Naive B cell (primary cell): ENCODE results near the gene CYP46A1. TPM values are rescaled to one million over a fixed set of nuclear protein-coding genes. Genes with fewer than 3 reads are reported as not detected.
"Not testable (repeated sequence)": the region's sequence is repeated elsewhere in the genome, so short reads cannot be mapped to it uniquely, and the experiment has no call there.

ENCODE experiments used
- ATAC-seq, 2 donors: fragments of 150-1000 bp; cut with Tn5 transposase; 2 replicates each; pipeline ENCODE4 v1.10.0; 2021; ENCODE audit warnings: low read depth in 2 of 2, mild to moderate bottlenecking in 2 of 2, moderate library complexity in 2 of 2
- DNase-seq: peaks from one replicate; pipeline ENCODE4 v3.0.0; 2022
- H3K27ac Mint-ChIP-seq, 6 donors: one replicate each; pipeline ENCODE4 v1.8.0; 2020 to 2022; ENCODE audit warnings: mild to moderate bottlenecking in 6 of 6, mixed read lengths in 6 of 6, moderate library complexity in 5 of 6, inconsistent platforms in 2 of 6
- H3K27me3 Mint-ChIP-seq, 3 donors: one replicate each; pipeline ENCODE4 v1.8.0; 2021 to 2022; ENCODE audit warnings: mixed read lengths in 3 of 3, mild to moderate bottlenecking in 1 of 3
- H3K36me3 Mint-ChIP-seq, 2 donors: one replicate each; pipeline ENCODE4 v1.8.0; 2020 to 2022; ENCODE audit warnings: mixed read lengths in 2 of 2, inconsistent platforms in 1 of 2, mild to moderate bottlenecking in 1 of 2
- H3K4me1 Mint-ChIP-seq, 3 donors: one replicate each; pipeline ENCODE4 v1.8.0; 2020 to 2022; ENCODE audit warnings: mixed read lengths in 3 of 3, inconsistent platforms in 1 of 3, mild to moderate bottlenecking in 1 of 3, moderate library complexity in 1 of 3
- H3K4me3 Mint-ChIP-seq, 8 donors: one replicate each; pipeline ENCODE4 v1.8.0; 2020 to 2022; ENCODE audit warnings: mild to moderate bottlenecking in 8 of 8, mixed read lengths in 8 of 8, moderate library complexity in 8 of 8, inconsistent platforms in 2 of 8
- H3K9me3 Mint-ChIP-seq, 7 donors: one replicate each; pipeline ENCODE4 v1.8.0; 2020 to 2022; ENCODE audit warnings: mixed read lengths in 7 of 7, mild to moderate bottlenecking in 5 of 7, inconsistent platforms in 2 of 7, moderate library complexity in 1 of 7
- polyA plus RNA-seq, 6 donors: library from polyadenylated mRNA; unstranded; fragments of 300-500 nt; fragmentation: Illumina TruSeq; gene quantifications; one replicate each; pipeline ENCODE4 v1.2.3, GENCODE V29; 2021; ENCODE audit warnings: low read depth in 6 of 6

Gene CYP46A1
- polyA plus RNA-seq, 6 donors from 2014 or later: not detected

DNA sequence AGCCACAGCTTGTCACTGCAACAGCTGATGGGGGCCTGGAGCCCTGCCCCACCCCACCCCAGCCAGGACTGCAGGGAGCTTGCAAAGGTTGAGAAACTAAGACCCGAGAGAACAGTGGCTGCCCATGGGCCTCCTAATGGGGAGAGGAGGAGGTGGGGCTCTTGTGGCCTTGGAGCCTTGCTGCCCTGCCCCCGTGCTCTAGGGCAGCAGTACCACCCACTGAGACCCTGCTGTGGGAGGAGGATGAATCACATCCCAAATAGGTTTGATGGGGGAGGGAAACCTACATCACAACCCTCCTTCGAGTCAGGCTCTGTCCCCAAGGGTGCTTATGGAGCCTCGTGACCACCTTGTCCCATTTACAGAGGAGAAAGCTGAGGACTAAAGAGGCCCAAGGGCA, 23.3 kb upstream of the CYP46A1 start:
- Mint-ChIP-seq H3K27me3 (peaks cover 37 to 63% (median 62%) of the 10 kb centered on the region in 3 donors), H3K36me3 (no peaks in the 10 kb centered on the region), H3K27ac (peak overlapping the region in 1 of 6 donors; percentile 28), H3K9me3 (peaks cover 0 to 3% (median 0%) of the 10 kb centered on the region in 7 donors), H3K4me3 (no peak overlapping the region), H3K4me1 (peaks cover 0 to 20% (median 4%) of the 10 kb centered on the region in 3 donors)
- DNase-seq (no peak), ATAC-seq (no peak)

DNA sequence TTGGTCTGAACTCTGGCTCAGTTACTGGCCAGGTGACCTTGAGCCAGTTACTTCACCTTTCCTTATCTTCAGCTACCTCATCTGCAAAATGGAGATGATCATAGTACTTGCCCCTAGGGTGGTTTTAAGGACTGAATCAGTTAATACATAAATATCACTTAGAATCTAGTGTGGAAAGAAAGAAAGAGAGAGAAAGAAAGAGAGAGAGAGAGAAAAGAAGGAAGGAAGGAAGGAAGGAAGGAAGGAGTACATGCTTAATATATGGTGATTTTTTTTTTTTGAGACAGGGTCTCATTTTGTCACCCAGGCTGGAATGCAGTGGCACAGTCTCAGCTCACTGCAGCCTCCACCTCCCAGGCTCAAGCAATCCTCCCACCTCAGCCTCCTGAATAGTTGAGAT, 22.9 kb upstream of the CYP46A1 start:
- peaks cover 0 to 21% (median 4%) of the 10 kb centered on the region in 3 donors for H3K4me1 Mint-ChIP-seq
- H3K27ac Mint-ChIP-seq, H3K9me3 Mint-ChIP-seq, DNase-seq, ATAC-seq, H3K36me3 Mint-ChIP-seq: not testable (repeated sequence)
- H3K27me3 Mint-ChIP-seq: peaks cover 33 to 58% (median 58%) of the 10 kb centered on the region in 3 donors
- peak overlapping the region in 1 of 8 donors; percentile 67 for H3K4me3 Mint-ChIP-seq

DNA sequence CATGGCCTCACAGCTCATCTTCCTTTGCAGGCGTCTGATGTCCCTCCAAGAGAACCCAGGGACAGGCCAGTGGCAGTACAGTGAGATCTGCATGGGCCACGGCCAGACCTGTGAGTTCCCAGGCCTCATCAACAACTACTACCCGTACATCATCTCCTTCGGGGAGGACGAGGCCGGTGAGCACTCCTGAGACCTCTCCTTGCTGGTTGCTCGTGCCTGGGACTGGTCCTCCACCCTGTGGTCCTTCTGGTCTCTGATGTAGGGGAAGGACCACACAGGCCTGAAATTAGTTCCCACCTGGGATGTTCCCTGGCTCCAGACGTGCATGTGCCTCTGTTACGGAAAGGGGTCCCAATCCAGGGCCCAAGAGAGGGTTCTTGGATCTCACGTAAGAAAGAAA, 21.3 kb upstream of the CYP46A1 start:
- Mint-ChIP-seq H3K4me1 (peaks cover 0 to 21% (median 8%) of the 10 kb centered on the region in 3 donors), H3K36me3 (no peaks in the 10 kb centered on the region), H3K4me3 (no peak overlapping the region), H3K9me3 (peaks cover 0 to 3% (median 0%) of the 10 kb centered on the region in 7 donors), H3K27ac (peak overlapping the region in 1 of 6 donors; percentile 14), H3K27me3 (peaks cover 26 to 54% (median 52%) of the 10 kb centered on the region in 3 donors)
- no peak for DNase-seq
- no peak for ATAC-seq

DNA sequence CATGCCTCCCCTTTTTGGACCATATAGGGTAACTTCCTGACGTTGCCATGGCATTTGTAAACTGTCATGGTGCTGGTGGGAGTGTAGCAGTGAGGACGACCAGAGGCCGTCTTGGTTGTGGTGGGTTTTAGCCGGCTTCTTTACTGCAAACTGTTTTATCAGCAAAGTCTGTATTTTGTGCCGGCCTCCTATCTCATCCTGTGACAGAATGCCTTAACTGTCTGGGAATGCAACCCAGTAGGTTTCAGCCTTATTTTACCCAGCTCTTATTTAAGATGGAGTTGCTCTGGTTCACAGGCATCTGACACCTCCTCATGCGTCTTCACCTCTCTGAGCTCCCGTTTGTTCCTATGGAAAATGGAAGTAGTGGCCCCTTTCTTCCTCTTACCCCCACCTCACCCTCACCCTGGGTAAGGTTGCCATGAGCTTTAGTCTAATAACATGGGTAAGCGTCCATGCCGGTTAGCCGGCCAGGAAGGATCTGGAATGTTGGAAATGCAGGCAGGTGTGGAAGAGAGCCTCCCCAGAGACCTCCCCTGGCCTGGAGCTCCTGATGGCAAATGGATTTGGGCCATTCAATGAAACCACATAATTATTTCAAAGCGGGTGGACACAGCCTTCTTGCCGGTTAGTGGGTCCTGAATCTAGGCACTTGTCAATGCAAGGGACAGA, 20.6 kb upstream of the CYP46A1 start:
- no peak for DNase-seq
- Mint-ChIP-seq H3K27ac (no peak overlapping the region), H3K9me3 (peaks cover 0 to 3% (median 0%) of the 10 kb centered on the region in 7 donors), H3K27me3 (peaks cover 19 to 50% (median 48%) of the 10 kb centered on the region in 3 donors), H3K4me1 (peaks cover 0 to 21% (median 8%) of the 10 kb centered on the region in 3 donors), H3K36me3 (no peaks in the 10 kb centered on the region), H3K4me3 (peak overlapping the region in 1 of 8 donors; percentile 9)
- no peak for ATAC-seq

DNA sequence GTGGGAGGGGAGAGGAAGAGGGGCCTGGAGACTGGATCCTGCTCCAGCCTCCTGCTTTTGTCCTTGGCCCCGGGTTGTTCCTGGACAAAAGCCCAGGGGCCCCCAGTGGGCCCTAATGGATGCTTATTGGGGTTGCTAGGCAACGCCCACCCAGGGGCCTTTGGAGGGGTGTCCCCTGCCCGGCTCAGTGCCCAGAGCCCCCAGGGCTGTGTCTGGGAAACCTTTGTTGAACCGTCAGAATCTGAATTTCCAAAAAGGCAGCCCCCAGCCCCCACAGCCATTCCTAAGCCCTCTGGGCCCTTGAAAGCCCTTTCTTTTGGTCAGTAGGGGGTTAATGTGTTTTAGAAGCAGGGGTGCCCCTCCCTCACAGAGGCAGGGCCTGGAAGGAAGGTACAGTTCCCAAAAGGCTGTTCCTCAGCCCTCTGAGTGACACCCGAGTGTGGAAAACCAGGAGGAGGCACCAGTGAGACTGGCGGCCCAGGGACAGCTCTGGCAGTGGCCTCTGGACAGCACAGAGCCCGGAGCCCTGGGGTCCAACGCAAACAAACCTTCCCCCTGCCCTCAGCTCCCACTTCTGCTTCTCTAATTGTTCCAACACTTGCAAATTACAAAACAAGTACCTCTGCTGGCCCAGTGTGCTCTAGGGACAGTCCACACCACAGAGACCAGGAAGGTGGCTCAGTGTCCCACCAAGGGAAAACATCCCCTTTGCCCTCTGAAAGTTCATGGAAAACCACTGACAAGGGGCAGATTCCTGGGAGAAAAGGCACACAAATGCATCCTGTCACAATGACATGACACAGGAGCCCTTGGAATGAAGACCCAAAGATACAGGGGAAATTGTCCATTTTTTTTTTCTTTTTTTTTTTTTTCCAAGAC, 19.8 kb upstream of the CYP46A1 start:
- Mint-ChIP-seq H3K27ac (no peak overlapping the region), H3K27me3 (peaks cover 16 to 53% (median 50%) of the 10 kb centered on the region in 3 donors), H3K36me3 (no peaks in the 10 kb centered on the region), H3K9me3 (peaks cover 0 to 4% (median 0%) of the 10 kb centered on the region in 7 donors), H3K4me3 (no peak overlapping the region), H3K4me1 (peaks cover 0 to 16% (median 8%) of the 10 kb centered on the region in 3 donors)
- ATAC-seq: no peak
- DNase-seq: no peak

DNA sequence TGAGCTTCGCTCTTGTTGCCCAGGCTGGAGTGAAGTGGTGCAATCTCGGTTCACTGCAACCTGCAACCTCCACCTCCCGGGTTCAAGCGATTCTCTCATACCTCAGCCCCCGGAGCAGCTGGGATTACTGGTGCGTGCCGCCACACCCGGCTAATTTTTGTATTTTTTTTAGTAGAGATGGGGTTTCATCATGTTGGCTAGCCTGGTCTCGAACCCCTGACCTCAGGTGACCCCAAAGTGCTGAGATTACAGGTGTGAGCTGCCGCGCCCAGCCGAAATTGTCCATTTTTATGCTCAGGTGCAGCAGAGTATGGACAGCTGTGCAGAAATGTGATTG, 19.2 kb upstream of the CYP46A1 start:
- no peaks in the 10 kb centered on the region for H3K36me3 Mint-ChIP-seq
- no peak for ATAC-seq
- peaks cover 16 to 52% (median 49%) of the 10 kb centered on the region in 3 donors for H3K27me3 Mint-ChIP-seq
- H3K4me3 Mint-ChIP-seq: no peak overlapping the region
- peaks cover 0 to 4% (median 0%) of the 10 kb centered on the region in 7 donors for H3K9me3 Mint-ChIP-seq
- peaks cover 0 to 16% (median 8%) of the 10 kb centered on the region in 3 donors for H3K4me1 Mint-ChIP-seq
- H3K27ac Mint-ChIP-seq: peak overlapping the region in 1 of 6 donors; percentile 47
- no peak for DNase-seq

DNA sequence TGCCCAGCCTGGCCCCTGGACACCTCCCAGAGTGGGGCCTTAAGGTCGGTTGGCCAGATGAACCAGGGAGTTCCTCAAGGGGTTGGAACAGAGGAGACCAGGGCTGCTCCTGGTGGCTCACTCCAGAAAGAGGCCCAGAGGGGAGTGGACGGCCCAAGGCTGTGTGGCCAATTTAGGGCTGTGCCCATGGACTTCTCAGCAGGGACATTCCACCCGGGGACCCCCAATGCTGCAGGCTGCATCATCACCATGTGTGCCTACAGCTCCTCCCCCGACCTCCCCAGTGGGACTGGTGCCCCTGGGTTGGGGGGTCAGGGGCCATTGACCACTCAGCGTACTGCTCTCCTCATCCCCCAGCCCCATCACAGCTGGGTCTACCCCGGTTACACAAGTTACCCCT, 17.6 kb upstream of the CYP46A1 start:
- H3K27me3 Mint-ChIP-seq: peaks cover 18 to 51% (median 49%) of the 10 kb centered on the region in 3 donors

DNA sequence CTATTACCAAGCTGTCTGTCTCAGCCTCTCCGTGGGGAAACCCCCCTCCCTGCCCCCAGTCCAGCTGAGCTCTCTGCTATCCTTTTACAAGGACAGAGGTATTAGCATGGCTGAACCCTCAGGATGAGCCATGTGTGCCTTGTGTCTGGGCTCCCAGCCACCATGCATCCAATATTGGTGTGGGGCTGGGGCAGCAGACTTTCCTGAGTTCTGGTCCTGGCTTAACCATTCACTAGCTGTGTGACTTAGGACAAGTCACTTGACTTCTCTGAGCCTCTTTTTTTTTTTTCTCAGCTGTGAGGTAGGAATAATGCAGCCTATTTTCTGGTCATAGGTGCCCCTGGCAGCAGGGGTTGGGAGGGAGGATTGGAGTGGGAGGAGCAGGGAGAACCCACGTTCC, 17.1 kb upstream of the CYP46A1 start:
- Mint-ChIP-seq H3K27me3 (peaks cover 18 to 54% (median 50%) of the 10 kb centered on the region in 3 donors), H3K27ac (peak overlapping the region in 1 of 6 donors; percentile 12), H3K36me3 (no peaks in the 10 kb centered on the region), H3K9me3 (peaks cover 0 to 4% (median 0%) of the 10 kb centered on the region in 7 donors), H3K4me1 (peaks cover 0 to 16% (median 8%) of the 10 kb centered on the region in 3 donors), H3K4me3 (no peak overlapping the region)
- no peak for ATAC-seq
- no peak for DNase-seq

More for the DNA sequence above, 17.6 kb upstream of the CYP46A1 start:
- H3K27ac Mint-ChIP-seq: no peak overlapping the region
- H3K4me3 Mint-ChIP-seq: no peak overlapping the region
- peaks cover 0 to 16% (median 8%) of the 10 kb centered on the region in 3 donors for H3K4me1 Mint-ChIP-seq
- ATAC-seq (no peak), DNase-seq (no peak)
- no peaks in the 10 kb centered on the region for H3K36me3 Mint-ChIP-seq
- H3K9me3 Mint-ChIP-seq: peaks cover 0 to 4% (median 0%) of the 10 kb centered on the region in 7 donors

DNA sequence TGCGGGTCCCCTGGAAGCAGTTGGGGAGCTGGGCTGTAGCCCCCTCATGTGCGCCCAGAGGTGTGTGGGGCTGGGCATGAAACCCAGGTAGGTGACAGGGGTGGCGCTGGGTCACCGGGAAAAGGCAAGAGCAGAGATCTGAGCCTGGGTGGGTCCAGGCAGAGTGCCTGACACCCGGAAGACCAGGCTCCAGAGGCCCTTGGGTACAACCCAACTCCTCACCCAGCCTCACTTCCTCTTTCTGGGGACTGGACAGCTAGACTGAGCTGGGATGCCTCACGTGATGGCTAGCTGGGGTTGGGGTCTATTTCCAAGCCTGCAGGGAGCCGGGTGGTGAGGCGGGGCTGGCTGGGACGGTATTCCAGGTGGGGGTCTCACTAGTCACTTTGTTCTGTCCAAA, 16.3 kb upstream of the CYP46A1 start:
- peaks cover 6 to 16% (median 12%) of the 10 kb centered on the region in 3 donors for H3K4me1 Mint-ChIP-seq
- no peak overlapping the region for H3K4me3 Mint-ChIP-seq
- no peak overlapping the region for H3K27ac Mint-ChIP-seq
- ATAC-seq (no peak), DNase-seq (no peak)
- H3K36me3 Mint-ChIP-seq: no peaks in the 10 kb centered on the region
- peaks cover 0 to 4% (median 0%) of the 10 kb centered on the region in 7 donors for H3K9me3 Mint-ChIP-seq
- H3K27me3 Mint-ChIP-seq: peaks cover 24 to 51% (median 50%) of the 10 kb centered on the region in 3 donors

DNA sequence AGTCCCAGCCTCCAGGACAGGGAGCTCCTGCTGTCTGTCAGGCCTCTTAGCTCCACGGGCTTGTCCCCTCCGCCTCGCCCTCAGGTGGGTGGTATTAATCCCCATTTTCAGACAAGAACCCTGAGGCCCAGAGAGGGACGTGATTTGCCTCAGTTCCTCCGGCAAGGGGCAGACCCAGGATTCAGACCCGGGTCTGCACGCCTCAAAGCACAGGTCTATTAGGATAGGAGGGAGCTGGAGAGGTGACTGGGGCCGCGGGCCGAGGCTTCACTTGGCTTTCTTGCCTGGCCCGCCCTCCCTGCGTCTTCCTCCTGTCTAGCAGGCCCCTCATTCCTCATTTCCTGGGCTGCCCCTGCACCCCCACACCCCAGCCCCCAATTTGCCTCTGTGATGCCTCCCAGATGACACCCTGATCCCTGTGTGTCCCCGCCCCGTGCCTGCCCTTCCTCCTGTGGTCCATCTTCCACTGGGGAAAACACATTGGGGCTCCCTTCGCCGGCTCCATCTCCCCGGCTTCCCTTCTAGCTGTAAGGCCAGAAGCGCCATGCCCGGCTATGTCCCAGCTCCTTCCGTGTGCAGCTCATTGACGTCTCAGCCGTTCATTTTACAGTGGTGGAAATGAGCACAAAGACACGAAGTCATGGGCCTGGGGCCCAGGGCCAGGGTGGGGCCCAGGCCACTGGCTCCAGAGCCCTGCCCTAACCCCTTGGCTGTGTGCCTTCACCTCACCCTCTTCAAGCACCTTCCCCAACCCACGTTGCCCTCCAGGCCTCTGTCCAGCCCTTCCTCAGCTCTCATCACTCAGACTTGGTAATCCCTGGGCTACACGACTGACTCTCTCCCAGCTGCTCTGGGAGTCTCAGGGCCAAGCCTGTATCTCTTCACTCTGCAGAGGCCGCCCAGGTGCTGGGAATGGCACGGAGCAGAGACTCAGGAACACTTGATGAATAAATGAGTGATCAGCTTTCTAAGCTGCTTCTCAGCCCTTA, 15.5 kb upstream of the CYP46A1 start:
- Mint-ChIP-seq H3K9me3 (peaks cover 0 to 4% (median 0%) of the 10 kb centered on the region in 7 donors), H3K4me1 (peaks cover 8 to 16% (median 12%) of the 10 kb centered on the region in 3 donors), H3K4me3 (peak overlapping the region in 1 of 8 donors; percentile 15), H3K27me3 (peaks cover 18 to 51% (median 49%) of the 10 kb centered on the region in 3 donors), H3K27ac (peak overlapping the region in 1 of 6 donors; percentile 57), H3K36me3 (no peaks in the 10 kb centered on the region)
- no peak for ATAC-seq
- no peak for DNase-seq

DNA sequence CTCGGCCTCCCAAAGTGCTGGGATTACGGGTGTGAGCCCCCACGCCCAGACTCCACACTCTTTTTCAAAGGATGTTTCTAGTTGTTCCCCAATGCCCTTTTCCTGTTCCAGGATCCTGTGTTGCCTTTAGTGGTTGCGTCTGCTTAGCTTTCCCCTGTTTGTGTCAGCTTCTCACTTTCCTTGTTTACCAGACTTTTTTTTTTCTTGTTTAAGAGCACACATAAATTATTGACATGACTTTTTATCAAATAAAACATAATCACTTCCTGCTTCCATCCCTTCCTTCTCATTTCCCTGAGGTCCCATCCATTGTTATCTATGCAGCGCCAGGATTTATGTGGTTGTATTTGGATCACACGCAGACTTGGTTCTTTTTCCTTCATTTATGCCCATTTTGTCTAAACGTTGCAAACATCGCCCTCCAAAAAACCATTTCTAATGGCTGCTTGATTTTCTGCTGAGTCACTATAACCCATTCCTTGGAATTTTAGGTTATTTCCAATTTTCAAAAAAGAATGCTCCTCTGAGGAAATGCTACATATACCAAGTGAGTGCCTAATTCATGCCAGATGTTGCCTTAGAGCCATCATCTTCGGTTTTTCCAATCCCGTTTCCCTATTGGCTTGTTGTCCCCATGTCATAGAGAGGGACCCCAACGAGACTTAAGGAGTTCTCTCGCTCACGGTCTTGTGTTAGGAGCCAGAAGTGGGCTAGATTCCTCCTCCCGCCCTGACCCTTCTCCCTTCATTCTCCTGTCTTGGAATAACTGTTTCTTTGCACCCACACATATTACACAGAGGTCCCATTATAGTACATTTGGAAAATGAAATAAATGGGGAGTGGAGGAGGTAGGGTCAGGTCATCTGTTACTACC, 13.5 kb upstream of the CYP46A1 start:
- no peaks in the 10 kb centered on the region for H3K36me3 Mint-ChIP-seq
- no peak for DNase-seq
- peaks cover 16 to 59% (median 49%) of the 10 kb centered on the region in 3 donors for H3K27me3 Mint-ChIP-seq
- H3K27ac Mint-ChIP-seq: peak overlapping the region in 1 of 6 donors; percentile 56
- peaks cover 0 to 3% (median 0%) of the 10 kb centered on the region in 7 donors for H3K9me3 Mint-ChIP-seq
- H3K4me3 Mint-ChIP-seq: no peak overlapping the region
- H3K4me1 Mint-ChIP-seq: peaks cover 3 to 8% (median 8%) of the 10 kb centered on the region in 3 donors
- no peak for ATAC-seq
